Activated CD4-positive, alpha-beta T cell treated with anti-CD3 and anti-CD28 coated beads, Interleukin-2, amount 50 U/mL, for 48 hours (primary cell): ENCODE data around the gene GP2.
A peak's percentile ranks its signal among the peaks of the same experiment; 100 is the strongest.

Experiments
- DNase-seq, 2 experiments: peaks; one replicate each; pipeline ENCODE4 v3.0.0-alpha.2; 2020

GP2 gene

GRCh38 chr16:20327444-20328041 lies at the start of gene GP2:
Gene GP2, minus strand, starts transcription at chr16:20327513. Its CDS starts 1,082 bp downstream, at chr16:20326431.
- no peak for DNase-seq

GRCh38 chr16:20372701-20373100 lies 45.4 kb upstream of the GP2 start:
- no peak for DNase-seq

- DNase-seq, result no peak
Observed at GRCh38 chr16:20369452-20370054, 42.2 kb upstream of the GP2 start.

- DNase-seq, result no peak
Observed at GRCh38 chr16:20364051-20364450, 36.7 kb upstream of the GP2 start.

GRCh38 chr16:20363191-20363590 lies 35.9 kb upstream of the GP2 start:
- DNase-seq, result no peak

GRCh38 chr16:20359997-20360396 lies 32.7 kb upstream of the GP2 start:
- DNase-seq, result no peak

GRCh38 chr16:20355114-20355782 lies 27.9 kb upstream of the GP2 start:
- no peak for DNase-seq

- DNase-seq, result no peak
Observed at GRCh38 chr16:20353379-20353778, 26.1 kb upstream of the GP2 start.

GRCh38 chr16:20352615-20353014 lies 25.3 kb upstream of the GP2 start, which contains the start of gene UMOD:
Gene UMOD, minus strand, starts transcription at chr16:20352715. Its CDS starts 1,978 bp downstream, at chr16:20350737.
- DNase-seq, result no peak

- no peak for DNase-seq
Observed at GRCh38 chr16:20349615-20350014, 22.3 kb upstream of the GP2 start.

- peak in 1 of 2 experiments; percentile 0 for DNase-seq
Observed at GRCh38 chr16:20348365-20349185, 21.3 kb upstream of the GP2 start.

- no peak for DNase-seq
Observed at GRCh38 chr16:20347666-20348364, 20.5 kb upstream of the GP2 start.

- DNase-seq, result no peak
Observed at GRCh38 chr16:20344611-20345010, 17.3 kb upstream of the GP2 start.

- no peak for DNase-seq
Observed at GRCh38 chr16:20339744-20340143, 12.4 kb upstream of the GP2 start.

- DNase-seq, result no peak
Observed at GRCh38 chr16:20336955-20337354, 9.6 kb upstream of the GP2 start.

- DNase-seq, result no peak
Observed at GRCh38 chr16:20334396-20334795, 7.1 kb upstream of the GP2 start.

- DNase-seq, result no peak
Observed at GRCh38 chr16:20333120-20333519, 5.8 kb upstream of the GP2 start.

GRCh38 chr16:20332411-20332810 lies 5.1 kb upstream of the GP2 start:
- DNase-seq, result no peak

GRCh38 chr16:20331635-20332034 lies 4.3 kb upstream of the GP2 start:
- no peak for DNase-seq

GRCh38 chr16:20329392-20330138 lies 2.3 kb upstream of the GP2 start:
- no peak for DNase-seq

GRCh38 chr16:20326321-20326720 lies 992 bp downstream of the GP2 start:
- no peak for DNase-seq

- DNase-seq, result no peak
Observed at GRCh38 chr16:20325005-20325404, 2.3 kb downstream of the GP2 start.
